ENCODE results near the gene SOCS3.

DNA sequence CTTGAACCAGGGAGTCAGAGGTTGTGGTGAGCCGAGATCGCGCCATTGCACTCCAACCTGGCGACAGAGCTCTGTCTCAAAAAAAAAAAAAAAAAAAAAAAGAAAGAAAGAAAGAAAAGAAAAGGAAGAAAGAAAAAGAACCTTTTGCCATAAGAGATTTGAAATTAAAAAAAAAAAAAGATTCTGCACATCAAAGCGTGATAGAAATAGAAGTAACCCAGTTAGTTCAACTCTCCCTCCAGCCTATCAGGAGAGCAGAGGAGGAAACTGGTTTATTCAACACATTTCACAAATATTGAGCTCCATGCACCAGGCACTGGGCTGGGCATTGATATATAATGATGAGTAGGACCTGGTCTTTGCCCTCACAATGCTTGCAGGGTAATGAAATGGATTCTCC, 2.4 kb upstream of the SOCS3 start:
- TF ChIP-seq EHMT2 (IDR thresholded peaks at IDR 0.05; ENCODE audit: low read depth) (no peak), POLR2A (IDR thresholded peaks at IDR 0.05; ENCODE audit: low read length) (no peak), PHF8 (IDR thresholded peaks at IDR 0.05; ENCODE audit: borderline replicate concordance, low read depth) (no peak), E2F6 (IDR thresholded peaks at IDR 0.05; ENCODE audit: borderline replicate concordance, low read depth) (no peak), RAD21 (conservative IDR thresholded peaks at IDR 0.05 in 1 of 2, IDR thresholded peaks at IDR 0.05 in 1 of 2) (no peak), CEBPB (IDR thresholded peaks at IDR 0.05) (no peak), TP53 (CRISPR knock-in tag; IDR thresholded peaks at IDR 0.05) (no peak), CBX2 (IDR thresholded peaks at IDR 0.05; ENCODE audit: borderline replicate concordance, low read depth) (no peak), ZFP36 (IDR thresholded peaks at IDR 0.05; ENCODE audit: borderline replicate concordance, partially characterized antibody) (no peak), JUNB (IDR thresholded peaks at IDR 0.05) (no peak), POLR2AphosphoS2 (conservative IDR thresholded peaks at IDR 0.05; ENCODE audit: low read length) (no peak)
- TF ChIP-seq, protein P1, sequence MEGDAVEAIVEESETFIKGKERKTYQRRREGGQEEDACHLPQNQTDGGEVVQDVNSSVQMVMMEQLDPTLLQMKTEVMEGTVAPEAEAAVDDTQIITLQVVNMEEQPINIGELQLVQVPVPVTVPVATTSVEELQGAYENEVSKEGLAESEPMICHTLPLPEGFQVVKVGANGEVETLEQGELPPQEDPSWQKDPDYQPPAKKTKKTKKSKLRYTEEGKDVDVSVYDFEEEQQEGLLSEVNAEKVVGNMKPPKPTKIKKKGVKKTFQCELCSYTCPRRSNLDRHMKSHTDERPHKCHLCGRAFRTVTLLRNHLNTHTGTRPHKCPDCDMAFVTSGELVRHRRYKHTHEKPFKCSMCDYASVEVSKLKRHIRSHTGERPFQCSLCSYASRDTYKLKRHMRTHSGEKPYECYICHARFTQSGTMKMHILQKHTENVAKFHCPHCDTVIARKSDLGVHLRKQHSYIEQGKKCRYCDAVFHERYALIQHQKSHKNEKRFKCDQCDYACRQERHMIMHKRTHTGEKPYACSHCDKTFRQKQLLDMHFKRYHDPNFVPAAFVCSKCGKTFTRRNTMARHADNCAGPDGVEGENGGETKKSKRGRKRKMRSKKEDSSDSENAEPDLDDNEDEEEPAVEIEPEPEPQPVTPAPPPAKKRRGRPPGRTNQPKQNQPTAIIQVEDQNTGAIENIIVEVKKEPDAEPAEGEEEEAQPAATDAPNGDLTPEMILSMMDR (IDR thresholded peaks at IDR 0.05) = no peak
- TF ChIP-seq, protein P2, sequence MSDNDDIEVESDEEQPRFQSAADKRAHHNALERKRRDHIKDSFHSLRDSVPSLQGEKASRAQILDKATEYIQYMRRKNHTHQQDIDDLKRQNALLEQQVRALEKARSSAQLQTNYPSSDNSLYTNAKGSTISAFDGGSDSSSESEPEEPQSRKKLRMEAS (IDR thresholded peaks at IDR 0.05) = no peak
- TF ChIP-seq, protein P3, sequence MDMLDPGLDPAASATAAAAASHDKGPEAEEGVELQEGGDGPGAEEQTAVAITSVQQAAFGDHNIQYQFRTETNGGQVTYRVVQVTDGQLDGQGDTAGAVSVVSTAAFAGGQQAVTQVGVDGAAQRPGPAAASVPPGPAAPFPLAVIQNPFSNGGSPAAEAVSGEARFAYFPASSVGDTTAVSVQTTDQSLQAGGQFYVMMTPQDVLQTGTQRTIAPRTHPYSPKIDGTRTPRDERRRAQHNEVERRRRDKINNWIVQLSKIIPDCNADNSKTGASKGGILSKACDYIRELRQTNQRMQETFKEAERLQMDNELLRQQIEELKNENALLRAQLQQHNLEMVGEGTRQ (IDR thresholded peaks at IDR 0.05) = no peak

Measured in A549 (cell line).